Stimulated activated CD8-positive, alpha-beta memory T cell treated with anti-CD3 and anti-CD28 coated beads, Interleukin-4, amount 100 ng/mL, for 4 hours (primary cell): ENCODE data around the gene TMEM51.

ENCODE experiments used
- DNase-seq, 2 donors: peaks; one replicate each; pipeline ENCODE4 v3.0.0-alpha.2; 2020; ENCODE audit warnings: low read depth in 2 of 2, low spot score in 1 of 2

The TMEM51 gene

DNA sequence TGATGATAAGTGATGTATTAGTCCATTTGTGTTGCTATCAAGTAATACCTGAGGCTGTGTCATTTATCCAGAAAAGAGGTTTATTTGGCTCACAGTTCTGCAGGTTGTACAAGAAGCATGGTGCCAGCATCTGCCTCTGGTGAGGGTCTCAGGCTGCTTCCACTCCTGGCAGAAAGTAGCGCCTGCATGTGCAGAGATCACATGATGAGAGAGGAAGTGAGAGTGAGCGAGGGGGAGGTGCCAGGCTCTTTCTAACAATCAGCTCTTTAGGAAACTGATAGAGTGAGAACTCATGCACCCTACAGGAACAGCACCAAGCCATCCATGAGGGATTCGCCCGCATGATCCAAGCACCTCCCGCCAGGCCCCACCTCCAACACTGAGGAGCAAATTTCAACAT, 91.3 kb downstream of the TMEM51 start:
- no peak for DNase-seq

DNA sequence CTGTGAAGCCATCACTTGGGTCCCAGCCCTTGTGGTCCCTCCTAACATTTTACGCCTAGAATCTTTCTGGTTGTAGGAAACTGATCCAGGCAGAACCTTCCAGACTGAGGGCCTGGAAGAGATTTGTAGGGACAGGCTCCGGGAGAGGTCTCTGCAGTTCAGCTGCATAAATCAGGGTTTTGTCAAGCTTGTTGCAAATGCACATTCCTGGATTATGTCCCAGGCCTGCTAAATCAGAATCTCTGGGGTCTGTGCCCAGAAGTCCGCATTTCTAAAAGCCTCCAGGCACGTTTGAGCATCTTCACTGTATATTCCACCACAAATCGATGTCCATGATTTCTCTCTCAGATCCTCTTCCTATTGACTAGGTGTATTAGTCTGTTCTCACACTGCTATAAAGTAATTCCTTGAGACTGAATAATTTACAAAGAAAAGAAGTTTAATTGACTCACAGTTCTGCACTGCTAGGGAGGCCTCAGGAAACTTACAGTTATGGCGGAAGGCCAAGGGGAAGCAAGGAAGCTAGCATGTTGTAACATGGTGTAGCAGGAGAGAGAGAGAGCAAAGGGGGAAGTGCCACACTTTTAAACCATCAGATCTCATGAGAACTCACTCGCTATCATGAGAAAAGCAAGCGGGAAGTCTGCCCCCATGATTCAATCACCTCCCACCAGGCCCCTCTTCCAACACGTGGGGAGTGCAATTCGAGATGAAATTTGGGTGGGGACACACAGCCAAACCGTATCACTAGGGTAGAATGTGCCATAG, 92.2 kb downstream of the TMEM51 start:
- no peak for DNase-seq

DNA sequence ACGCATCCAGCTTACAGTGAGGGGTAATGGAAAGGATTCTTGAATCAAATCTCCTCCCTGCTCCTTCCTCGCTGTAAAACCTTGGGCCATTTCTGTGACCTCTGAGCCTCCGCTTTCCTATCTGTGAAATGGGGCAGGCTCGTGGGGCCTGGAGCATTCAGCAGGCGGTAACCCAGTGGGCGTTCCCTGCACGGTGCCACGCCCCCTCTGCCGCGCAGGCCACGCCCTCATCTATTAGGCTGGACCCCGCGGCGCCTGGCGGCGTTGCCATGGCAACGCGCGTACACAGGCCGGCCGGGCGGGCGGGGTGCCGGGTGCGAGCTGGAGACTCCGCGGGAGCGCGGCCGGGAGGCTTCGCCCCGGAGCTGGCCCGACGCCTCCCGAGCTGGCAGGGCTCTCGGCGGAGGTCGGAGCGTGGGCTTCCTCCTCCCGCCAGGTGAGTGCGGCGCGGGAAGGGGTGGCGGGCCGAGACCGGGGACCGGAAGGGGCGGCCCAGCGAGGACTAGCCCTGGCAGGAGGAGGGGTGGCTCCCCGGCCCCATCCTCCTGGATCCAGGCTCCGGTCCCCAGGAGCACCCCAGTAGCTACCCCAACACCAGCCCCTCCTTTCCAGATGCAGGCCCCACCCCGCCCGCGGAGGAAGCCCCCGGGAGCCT, 93.5 kb downstream of the TMEM51 start, which contains the start of gene FHAD1:
TSS of gene FHAD1 (plus strand) at position 264 of the 655 bp plus-strand sequence. CDS start 4,562 bp downstream, outside the sequence.
- peak in 1 of 2 donors; percentile 25 for DNase-seq

DNA sequence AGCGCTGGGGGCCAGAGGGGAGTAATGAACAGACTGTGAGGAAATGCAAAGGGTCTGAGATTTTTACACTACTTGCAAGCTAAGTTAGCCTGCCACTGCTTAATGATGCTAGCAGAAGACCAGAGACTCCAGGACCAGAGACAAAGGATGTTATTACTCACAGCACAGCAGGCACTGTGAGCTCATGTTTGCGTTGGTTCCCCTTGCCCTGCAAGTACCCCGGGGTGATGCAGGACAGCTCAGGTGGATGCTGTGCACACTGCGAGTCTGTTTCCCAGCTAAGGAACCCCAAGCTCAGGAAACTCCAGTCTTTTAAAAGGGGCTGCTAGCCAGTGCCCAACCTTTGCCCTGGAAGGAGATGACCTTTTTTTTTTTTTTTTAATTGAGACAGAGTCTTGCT, 94.7 kb downstream of the TMEM51 start:
- no peak for DNase-seq

DNA sequence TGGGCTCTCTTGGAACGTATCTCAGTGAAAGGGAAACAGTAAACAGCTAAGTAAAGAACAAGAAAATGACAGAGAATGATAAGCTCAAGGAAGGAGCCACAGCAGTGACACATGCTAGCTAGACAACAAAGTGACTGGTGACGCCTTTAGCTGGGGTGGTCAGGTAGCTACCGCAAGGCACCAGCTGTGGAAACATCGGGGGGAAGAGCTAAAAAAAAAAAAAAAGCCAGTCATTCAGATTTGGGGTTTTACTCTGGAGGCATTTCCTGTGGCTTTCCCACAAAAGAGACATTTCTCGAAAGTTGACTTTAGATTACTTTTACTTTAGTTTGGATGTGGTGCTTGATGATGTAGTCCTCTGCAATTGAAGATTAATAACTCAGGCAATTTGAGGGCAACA, 95.5 kb downstream of the TMEM51 start:
- DNase-seq, result peak in 1 of 2 donors; percentile 43

DNA sequence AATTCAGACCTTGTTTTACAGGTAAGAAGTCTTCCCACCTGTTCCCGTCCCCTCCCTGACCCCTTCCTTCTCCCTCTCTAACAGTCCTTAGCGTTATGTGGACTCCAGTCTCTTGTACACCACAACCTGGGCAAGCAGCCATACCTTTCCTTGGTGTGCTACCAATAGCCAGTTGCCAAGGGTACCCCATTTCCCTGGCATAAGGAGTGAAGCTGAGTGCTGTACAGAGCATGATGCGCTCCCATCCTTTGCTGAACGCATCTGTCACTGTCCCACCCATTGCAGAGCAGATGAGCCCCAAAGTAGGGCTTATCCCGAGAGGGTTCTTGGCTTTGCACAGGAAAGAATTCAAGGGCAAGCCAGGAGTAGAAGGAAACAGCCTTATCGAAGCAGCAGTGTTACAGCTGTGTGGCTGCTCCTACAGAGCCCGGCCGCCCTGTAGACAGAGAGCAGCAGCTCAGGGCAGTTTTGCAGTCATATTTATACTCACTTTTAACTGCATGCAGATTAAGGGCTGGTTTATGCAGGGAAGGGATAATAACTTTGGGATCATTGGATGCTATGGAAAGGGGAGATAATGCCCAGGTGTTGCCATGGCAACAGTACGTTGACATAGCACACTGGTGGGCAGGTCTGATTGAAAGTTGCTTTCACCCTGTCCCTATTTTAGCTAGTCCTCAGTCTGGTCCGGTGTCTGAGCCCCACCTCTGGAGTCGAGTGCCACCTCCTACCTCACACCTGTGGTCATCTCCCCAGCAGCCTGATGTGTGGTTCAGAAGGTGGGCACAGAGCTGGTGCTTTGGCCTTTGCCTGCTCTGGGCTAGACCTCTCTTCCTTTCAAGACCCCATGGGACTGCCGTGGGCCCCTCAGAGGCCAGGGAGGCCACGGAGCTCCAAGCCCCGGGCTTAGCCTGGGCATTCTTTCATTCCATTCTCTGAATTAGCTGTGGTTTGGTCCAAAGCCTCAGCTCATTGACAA, 98.6 kb downstream of the TMEM51 start:
- DNase-seq, result no peak

DNA sequence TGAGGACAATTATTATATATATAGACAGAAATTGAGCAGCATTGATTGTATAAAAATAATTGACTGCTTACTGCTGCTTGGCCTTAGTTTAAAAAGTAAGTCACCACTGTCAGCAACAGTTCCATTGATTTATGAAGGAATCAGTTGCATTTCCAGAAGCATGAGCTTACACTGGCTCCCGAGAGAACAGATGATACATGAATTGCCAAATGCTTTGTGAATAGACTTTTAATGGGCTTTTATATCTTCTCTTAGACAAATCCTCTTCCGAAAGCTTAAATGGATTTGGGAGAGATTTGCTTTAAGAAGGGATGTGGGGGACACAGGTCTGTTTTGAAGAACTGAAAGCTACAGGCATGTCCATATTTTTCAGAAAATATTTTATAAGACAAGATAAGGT, 101.0 kb downstream of the TMEM51 start:
- DNase-seq, result no peak

DNA sequence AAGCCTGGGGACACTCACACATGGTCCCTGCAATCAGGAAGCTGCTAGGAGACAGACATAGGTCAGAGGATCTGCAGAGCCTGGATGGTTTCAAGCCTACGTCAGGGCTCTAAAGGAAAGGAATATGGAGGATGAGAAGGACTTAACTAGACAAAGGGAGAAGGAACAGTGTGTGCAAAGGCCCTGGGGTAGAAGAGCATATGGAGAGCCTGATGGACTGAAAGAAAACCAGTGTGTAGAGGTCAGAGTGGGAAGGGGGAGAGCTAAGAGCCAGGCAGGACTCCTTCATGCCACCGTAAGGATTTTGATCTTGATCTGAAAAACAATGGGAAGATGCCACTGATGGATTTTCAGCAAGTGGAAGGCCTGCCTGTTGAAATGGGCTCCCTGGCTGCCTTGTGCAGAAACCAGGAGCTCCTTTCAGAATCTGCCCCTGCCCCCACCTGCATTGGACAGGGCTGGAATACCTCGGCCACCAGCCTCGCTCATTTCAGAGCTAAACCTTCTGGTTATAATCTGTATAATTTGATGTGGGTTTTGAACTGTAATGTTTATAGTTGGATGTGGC, 102.1 kb downstream of the TMEM51 start:
- DNase-seq, result no peak

DNA sequence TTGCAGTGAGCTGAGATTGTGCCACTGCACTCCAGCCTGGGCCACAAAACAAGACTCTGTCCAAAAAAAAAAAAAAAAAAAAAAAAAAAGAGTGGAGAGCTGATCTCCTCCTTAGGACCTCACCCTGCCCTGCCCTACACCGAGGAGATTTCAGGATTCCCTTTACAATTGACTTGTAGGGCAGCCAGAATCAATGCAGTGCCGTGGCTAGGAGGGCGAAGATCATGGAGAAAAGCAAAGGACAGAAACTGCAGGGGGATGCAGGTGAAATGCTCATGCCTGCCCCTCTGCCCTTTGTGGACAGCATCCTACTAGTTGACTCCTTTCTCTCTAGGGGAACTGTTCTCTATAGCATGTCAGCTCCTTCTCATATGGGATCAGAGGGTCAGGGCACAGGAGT, 103.0 kb downstream of the TMEM51 start:
- DNase-seq, result no peak

DNA sequence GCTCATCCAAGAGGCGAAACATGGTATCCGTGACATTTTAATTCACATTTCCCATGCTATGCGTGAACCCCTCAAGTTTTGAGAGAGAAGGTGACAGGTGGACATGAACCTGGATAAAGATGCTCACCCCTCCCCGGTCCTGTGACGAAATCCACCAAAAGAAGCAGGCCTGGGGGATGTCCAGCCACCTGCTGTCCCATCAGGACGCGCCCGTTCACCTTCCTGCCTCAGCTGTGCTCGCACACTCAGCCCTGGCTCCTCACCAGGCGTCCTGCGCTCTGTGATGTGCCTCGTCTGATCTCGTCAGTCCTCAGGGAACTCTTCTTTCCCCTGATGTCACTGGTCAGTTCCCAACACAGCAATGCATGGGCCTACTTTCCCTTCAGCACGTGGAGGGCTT, 103.8 kb downstream of the TMEM51 start:
- DNase-seq, result no peak

DNA sequence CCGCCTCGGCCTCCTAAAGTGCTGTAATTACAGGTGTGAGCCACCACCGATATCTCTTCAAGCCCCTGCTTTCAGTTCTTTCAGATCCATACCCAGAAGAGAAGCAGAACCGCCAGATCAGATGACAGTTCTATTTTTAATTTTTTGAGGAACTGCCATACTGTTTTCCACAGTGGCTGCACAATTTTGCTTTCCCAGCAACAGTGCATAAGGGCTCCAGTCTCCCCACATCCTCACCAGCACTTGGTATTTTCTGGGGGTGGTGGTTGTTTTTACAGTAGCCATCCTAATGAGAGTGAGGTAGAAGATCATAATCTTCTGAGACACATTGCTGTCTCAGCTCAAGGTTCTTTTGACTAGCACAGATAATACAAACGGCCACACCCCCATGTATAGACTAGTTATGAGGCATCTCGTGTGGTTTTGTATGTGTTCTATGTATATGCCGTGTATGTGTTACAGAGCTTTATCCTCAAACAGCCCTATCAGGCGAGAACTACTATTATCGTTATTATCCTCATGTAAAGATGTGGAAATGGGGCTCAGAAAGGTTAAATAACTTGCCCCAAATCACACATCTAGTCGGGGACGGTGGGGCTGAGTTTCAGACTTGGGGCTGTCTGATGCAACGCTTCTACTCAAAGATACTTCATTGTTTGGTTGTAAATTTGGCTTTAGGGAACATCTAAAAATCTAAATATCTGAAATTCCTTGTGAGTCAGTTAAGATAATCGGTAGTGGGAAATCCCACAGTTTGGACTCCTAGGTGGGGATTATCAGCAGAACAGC, 105.5 kb downstream of the TMEM51 start:
- no peak for DNase-seq

DNA sequence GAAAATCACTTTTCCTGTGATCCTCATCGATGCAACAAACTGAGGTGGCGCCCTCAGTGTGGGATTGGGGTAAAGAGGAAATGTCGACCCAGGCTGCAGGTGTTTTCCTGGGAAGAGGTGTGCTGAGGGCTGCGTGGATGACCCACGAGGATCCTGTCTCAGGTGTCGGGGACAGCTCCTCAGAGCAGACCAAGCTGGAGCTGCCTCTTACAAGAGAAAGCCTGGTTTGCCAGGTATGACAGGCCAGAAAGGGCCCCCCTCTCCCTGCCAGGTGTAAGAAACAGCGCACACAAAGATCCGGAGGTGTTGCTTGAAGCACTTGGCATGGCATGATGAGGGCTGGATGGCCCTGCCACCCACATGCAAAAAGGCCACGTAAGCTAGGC, 106.1 kb downstream of the TMEM51 start:
- no peak for DNase-seq

DNA sequence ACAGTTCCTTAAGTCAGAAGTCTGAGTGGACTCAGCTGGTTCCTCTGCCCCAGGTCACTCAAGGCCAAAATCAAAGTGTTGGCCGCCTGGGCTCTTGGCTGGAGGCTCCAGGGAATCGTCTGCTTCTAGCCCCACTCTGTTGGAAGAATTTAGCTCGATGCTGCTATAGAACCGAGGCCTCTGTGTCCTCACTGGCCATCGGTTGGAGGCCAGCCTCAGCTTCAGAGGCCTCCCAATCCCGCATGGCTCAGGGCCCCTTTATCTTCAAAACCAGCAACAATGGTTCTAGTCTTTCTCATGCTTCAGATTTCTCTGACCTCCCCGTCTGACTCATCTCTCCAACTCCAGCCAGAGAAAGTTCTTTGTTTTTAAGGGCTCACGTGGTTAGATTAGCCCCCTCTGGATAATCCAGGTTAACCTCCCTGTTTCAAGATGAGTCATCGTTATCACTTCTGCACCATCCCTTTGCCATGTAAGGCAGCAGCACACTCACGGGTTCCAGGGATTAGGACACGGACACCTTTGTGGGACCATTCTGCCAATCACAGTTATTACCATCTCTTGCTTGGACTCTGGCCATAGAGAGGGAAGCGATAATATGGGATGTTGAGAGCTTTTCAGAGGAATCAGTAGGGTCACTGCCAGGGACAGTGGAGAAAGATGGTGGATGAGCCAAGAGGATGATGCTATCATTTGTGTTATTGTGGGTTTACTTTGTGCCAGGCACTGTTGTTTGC, 107.0 kb downstream of the TMEM51 start:
- no peak for DNase-seq

DNA sequence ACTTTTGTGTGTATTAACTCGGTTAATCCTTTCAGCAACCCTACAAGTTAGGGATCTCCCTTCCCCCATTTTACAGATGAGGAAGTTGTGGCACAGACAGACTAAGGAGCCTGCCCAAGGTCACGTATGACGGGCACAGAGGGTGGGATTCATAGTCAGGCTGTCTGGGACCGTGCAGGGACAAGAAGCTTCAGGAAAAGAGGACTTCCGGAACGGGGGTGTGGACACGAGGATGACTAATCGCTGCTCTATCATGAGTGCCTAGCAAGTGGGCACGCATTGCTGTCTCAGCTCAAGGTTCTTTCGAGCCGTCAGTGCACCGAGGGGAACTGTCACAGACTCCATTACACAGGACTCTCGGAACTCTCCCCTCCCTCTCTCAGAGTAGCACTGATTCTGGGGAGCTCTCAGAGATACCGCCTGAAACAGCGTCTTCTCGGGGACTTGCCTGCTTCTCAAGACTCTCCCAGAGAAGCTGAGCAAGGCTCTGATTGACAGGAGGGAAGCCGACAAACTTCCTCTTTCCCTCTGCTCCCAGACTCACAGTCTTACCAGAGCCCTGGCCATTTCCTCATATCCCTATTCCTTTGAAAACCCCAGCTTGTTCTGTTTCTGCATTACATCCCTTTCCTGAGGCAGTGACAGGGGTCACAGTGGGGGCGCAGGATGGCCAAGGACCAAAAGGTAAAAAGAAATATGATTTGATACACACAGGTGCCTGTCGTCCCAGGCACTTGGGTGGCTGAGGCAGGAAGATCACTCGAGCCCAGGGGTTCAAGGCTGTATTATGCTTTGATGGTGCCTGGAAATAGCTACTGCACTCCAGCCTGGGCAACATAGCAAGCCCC, 107.8 kb downstream of the TMEM51 start:
- no peak for DNase-seq

DNA sequence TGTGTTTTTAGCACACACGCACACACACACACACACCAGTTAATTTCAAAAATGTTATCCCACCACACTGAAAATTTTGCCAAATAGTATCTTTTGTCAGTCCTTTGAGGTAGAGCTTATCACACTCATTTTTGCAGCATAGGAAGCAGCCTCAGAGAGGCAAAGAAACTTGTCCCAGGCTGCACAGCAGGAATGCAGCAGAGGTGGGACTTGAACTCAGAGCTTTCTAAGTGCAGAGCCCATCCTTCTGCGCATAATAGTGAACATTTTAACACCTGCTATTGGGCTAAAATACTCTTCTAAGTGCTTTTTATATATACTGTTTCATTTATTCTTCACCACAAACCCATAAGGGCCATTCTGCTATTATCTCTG, 108.4 kb downstream of the TMEM51 start:
- no peak for DNase-seq

DNA sequence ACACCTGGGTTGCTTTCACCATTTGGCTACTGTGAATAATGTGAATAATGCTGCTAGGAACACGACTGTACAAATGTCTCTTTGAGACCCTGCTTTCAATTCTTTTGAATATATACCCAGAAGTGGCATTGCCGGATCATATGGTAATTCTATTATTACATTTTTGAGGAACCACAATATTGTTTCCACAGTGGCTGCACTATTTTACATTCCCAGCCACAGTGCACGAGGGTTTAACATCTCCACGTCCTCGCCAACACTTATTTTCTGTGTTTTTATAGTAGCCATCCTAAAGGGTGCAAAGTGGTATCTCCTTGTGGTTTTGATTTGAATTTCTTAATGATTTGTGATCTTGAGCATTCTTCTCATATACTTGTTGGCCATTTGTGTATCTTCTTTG, 109.2 kb downstream of the TMEM51 start:
- DNase-seq, result no peak

DNA sequence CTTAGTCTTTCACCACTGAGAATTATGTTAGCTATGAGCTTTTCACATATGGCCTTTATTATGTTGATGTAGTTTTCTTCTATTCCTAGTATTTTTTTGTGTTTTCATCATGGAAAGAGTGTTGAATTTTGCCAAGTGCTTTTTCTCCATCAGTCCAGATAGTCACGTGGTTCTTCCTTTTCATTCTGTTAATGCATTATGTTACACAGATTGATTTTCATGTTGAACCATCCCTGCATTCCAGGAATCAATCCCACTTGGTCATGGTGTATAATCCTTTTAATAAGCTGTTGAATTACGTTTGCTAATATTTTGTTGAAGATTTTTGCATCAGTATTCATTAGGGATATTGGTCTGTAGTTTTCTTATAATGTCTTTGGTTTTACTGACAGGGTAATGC, 111.2 kb downstream of the TMEM51 start:
- DNase-seq, result no peak
